NT2/D1 (cell line): ENCODE measurements around the gene EXTL1.

Source experiments
- DNase-seq: peaks from one replicate; pipeline ENCODE4 v3.0.0-alpha.2; 2011; ENCODE audit warnings: low read depth, low spot score
- H3K27me3 ChIP-seq: 2 replicates; pipeline ENCODE4 v1.6.0; 2011; ENCODE audit warnings: mild to moderate bottlenecking; ENCODE audit not compliant: insufficient read length, insufficient read depth
- H3K36me3 ChIP-seq: 2 replicates; pipeline ENCODE4 v1.6.1; 2011; ENCODE audit warnings: mild to moderate bottlenecking, low read length, mixed read lengths; ENCODE audit not compliant: insufficient read depth, insufficient read length
- H3K4me1 ChIP-seq: 2 replicates; pipeline ENCODE4 v1.5.1; 2011; ENCODE audit not compliant: insufficient read depth, insufficient read length
- H3K4me3 ChIP-seq: 2 replicates; pipeline ENCODE4 v1.5.1; 2011; ENCODE audit warnings: low read depth; ENCODE audit not compliant: insufficient read length
- H3K9ac ChIP-seq: 2 replicates; pipeline ENCODE4 v1.6.0; 2011; ENCODE audit warnings: low read depth; ENCODE audit not compliant: insufficient read length
- H3K9me3 ChIP-seq: 2 replicates; pipeline ENCODE4 v1.5.1; 2011; ENCODE audit warnings: mild to moderate bottlenecking, low read length; ENCODE audit not compliant: insufficient read depth
- SUZ12 ChIP-seq: IDR thresholded peaks from 2 replicates; pipeline ENCODE4 v1.6.1; 2011; ENCODE audit not compliant: insufficient read length, insufficient read depth; ENCODE audit errors: extremely low read depth
- YY1 ChIP-seq: IDR thresholded peaks from 2 replicates; pipeline ENCODE4 v1.6.1; 2011; ENCODE audit not compliant: insufficient read length, insufficient read depth
- ZNF274 ChIP-seq: IDR thresholded peaks from 2 replicates; pipeline ENCODE4 v1.6.1; 2011; ENCODE audit warnings: mild to moderate bottlenecking, low read depth, low read length

The EXTL1 gene

GRCh38 chr1:26020941-26021646, 481 bp upstream of the EXTL1 start:
- Histone ChIP-seq H3K9ac (no peak overlapping the region), H3K4me3 (no peak overlapping the region), H3K36me3 (no peaks in the 10 kb centered on the region), H3K9me3 (no peaks in the 10 kb centered on the region), H3K27me3 (peaks cover 13% of the 10 kb centered on the region), H3K4me1 (peaks cover 42% of the 10 kb centered on the region)
- no peak for TF ChIP-seq ZNF274
- TF ChIP-seq YY1 = no peak
- no peak for TF ChIP-seq SUZ12
- no peak for DNase-seq

GRCh38 chr1:26022404-26022779, 817 bp downstream of the EXTL1 start:
- Histone ChIP-seq H3K9me3 (no peaks in the 10 kb centered on the region), H3K4me3 (no peak overlapping the region), H3K4me1 (peaks cover 31% of the 10 kb centered on the region), H3K27me3 (peaks cover 13% of the 10 kb centered on the region), H3K9ac (peak overlapping the region; percentile 22), H3K36me3 (no peaks in the 10 kb centered on the region)
- TF ChIP-seq ZNF274 (no peak), YY1 (no peak), SUZ12 (no peak)
- no peak for DNase-seq

- H3K9ac ChIP-seq = peak overlapping the region; percentile 37
- H3K9me3 ChIP-seq = no peaks in the 10 kb centered on the region
- peaks cover 13% of the 10 kb centered on the region for H3K27me3 ChIP-seq
- peaks cover 29% of the 10 kb centered on the region for H3K4me1 ChIP-seq
- no peak overlapping the region for H3K4me3 ChIP-seq
- DNase-seq = no peak
- TF ChIP-seq SUZ12 (no peak), YY1 (no peak), ZNF274 (no peak)
- H3K36me3 ChIP-seq = no peaks in the 10 kb centered on the region
Measured at GRCh38 chr1:26023009-26023408, 1.4 kb downstream of the EXTL1 start.

GRCh38 chr1:26023826-26024225, 2.3 kb downstream of the EXTL1 start:
- Histone ChIP-seq H3K9ac (no peak overlapping the region), H3K4me3 (no peak overlapping the region), H3K9me3 (no peaks in the 10 kb centered on the region), H3K4me1 (peaks cover 37% of the 10 kb centered on the region), H3K36me3 (no peaks in the 10 kb centered on the region), H3K27me3 (peaks cover 13% of the 10 kb centered on the region)
- TF ChIP-seq YY1 (no peak), SUZ12 (no peak), ZNF274 (no peak)
- DNase-seq = no peak

GRCh38 chr1:26025060-26025459, 3.5 kb downstream of the EXTL1 start:
- Histone ChIP-seq H3K4me3 (no peak overlapping the region), H3K9me3 (no peaks in the 10 kb centered on the region), H3K9ac (no peak overlapping the region), H3K4me1 (peaks cover 45% of the 10 kb centered on the region), H3K36me3 (no peaks in the 10 kb centered on the region), H3K27me3 (peaks cover 9% of the 10 kb centered on the region)
- TF ChIP-seq YY1 (no peak), SUZ12 (no peak), ZNF274 (no peak)
- no peak for DNase-seq

- no peak overlapping the region for H3K9ac ChIP-seq
- no peak overlapping the region for H3K4me3 ChIP-seq
- no peak for DNase-seq
- H3K36me3 ChIP-seq = no peaks in the 10 kb centered on the region
- TF ChIP-seq SUZ12 (no peak), ZNF274 (no peak), YY1 (no peak)
- no peaks in the 10 kb centered on the region for H3K9me3 ChIP-seq
- H3K4me1 ChIP-seq = peaks cover 43% of the 10 kb centered on the region
- H3K27me3 ChIP-seq = peaks cover 4% of the 10 kb centered on the region
Measured at GRCh38 chr1:26025517-26025916, 3.9 kb downstream of the EXTL1 start.

- Histone ChIP-seq H3K9ac (no peak overlapping the region), H3K36me3 (no peaks in the 10 kb centered on the region), H3K4me3 (no peak overlapping the region), H3K4me1 (peaks cover 25% of the 10 kb centered on the region), H3K27me3 (peaks cover 3% of the 10 kb centered on the region), H3K9me3 (no peaks in the 10 kb centered on the region)
- TF ChIP-seq ZNF274 (no peak), SUZ12 (no peak), YY1 (no peak)
- no peak for DNase-seq
Measured at GRCh38 chr1:26027716-26028489, 6.3 kb downstream of the EXTL1 start.

- DNase-seq = no peak
- TF ChIP-seq SUZ12 (no peak), YY1 (no peak), ZNF274 (no peak)
- no peaks in the 10 kb centered on the region for H3K36me3 ChIP-seq
- H3K9ac ChIP-seq = no peak overlapping the region
- H3K4me1 ChIP-seq = peaks cover 22% of the 10 kb centered on the region
- no peaks in the 10 kb centered on the region for H3K9me3 ChIP-seq
- no peak overlapping the region for H3K4me3 ChIP-seq
- H3K27me3 ChIP-seq = peaks cover 9% of the 10 kb centered on the region
Measured at GRCh38 chr1:26028490-26028980, 7.0 kb downstream of the EXTL1 start.
